Right forelimb (tissue), 1 donor: ENCODE measurements around the gene ATP9A.
"Not testable (repeated sequence)": the region's sequence is repeated elsewhere in the genome, so short reads cannot be mapped to it uniquely, and the experiment has no call there.

ENCODE experiments used
- DNase-seq: peaks from one replicate; pipeline ENCODE4 v3.0.0-alpha.2; 2018

The ATP9A gene

GRCh38 chr20:51796340-51796739 lies 28.1 kb upstream of the ATP9A start:
- no peak for DNase-seq

GRCh38 chr20:51792960-51793359 lies 24.8 kb upstream of the ATP9A start:
- no peak for DNase-seq

GRCh38 chr20:51791626-51792025 lies 23.4 kb upstream of the ATP9A start:
- no peak for DNase-seq

GRCh38 chr20:51790256-51790655 lies 22.1 kb upstream of the ATP9A start:
- DNase-seq, result no peak

- DNase-seq, result no peak
Measured at GRCh38 chr20:51789434-51789833, 21.2 kb upstream of the ATP9A start.

- DNase-seq, result no peak
Measured at GRCh38 chr20:51788822-51789221, 20.6 kb upstream of the ATP9A start.

GRCh38 chr20:51784299-51784698 lies 16.1 kb upstream of the ATP9A start:
- no peak for DNase-seq

GRCh38 chr20:51778229-51778759 lies 10.1 kb upstream of the ATP9A start:
- DNase-seq, result not testable (repeated sequence)

- DNase-seq, result no peak
Measured at GRCh38 chr20:51775241-51775640, 7.1 kb upstream of the ATP9A start.

- DNase-seq, result no peak
Measured at GRCh38 chr20:51772236-51772635, 4.0 kb upstream of the ATP9A start.

- DNase-seq, result no peak
Measured at GRCh38 chr20:51769976-51770615, 1.9 kb upstream of the ATP9A start.

- DNase-seq, result no peak
Measured at GRCh38 chr20:51768759-51769517, 748 bp upstream of the ATP9A start.

- DNase-seq, result peak; percentile 53
Measured at GRCh38 chr20:51766994-51767866, 960 bp downstream of the ATP9A start.

- not testable (repeated sequence) for DNase-seq
Measured at GRCh38 chr20:51765381-51765780, 2.8 kb downstream of the ATP9A start.

- no peak for DNase-seq
Measured at GRCh38 chr20:51763965-51764602, 4.1 kb downstream of the ATP9A start.

GRCh38 chr20:51760905-51761546 lies 7.2 kb downstream of the ATP9A start:
- DNase-seq, result no peak

GRCh38 chr20:51759769-51760510 lies 8.2 kb downstream of the ATP9A start:
- no peak for DNase-seq

- DNase-seq, result no peak
Measured at GRCh38 chr20:51758978-51759544, 9.1 kb downstream of the ATP9A start.

GRCh38 chr20:51757226-51757625 lies 11.0 kb downstream of the ATP9A start:
- no peak for DNase-seq

- no peak for DNase-seq
Measured at GRCh38 chr20:51756653-51757052, 11.5 kb downstream of the ATP9A start.

- not testable (repeated sequence) for DNase-seq
Measured at GRCh38 chr20:51753220-51753619, 15.0 kb downstream of the ATP9A start.
